H1 (cell line): ENCODE measurements around the gene ADAM12. TPM values are rescaled to one million over a fixed set of nuclear protein-coding genes. Genes with fewer than 3 reads are reported as not detected.

Source experiments
- CTCF ChIA-PET: fragments of 300-600 bp; sonication (Branson Sonifier 250); formaldehyde crosslinking; loops from one replicate; lab custom pipeline; 2021; ENCODE audit not compliant: partially characterized antibody; lab: Charles Lee
- POLR2A ChIA-PET: fragments of 300-600 bp; sonication (Branson Sonifier 250); formaldehyde crosslinking; loops from one replicate; lab custom pipeline; 2021; ENCODE audit warnings: inconsistent platforms; ENCODE audit not compliant: partially characterized antibody; lab: Charles Lee
- DNase-seq, 2 experiments: peaks; one replicate each; pipeline versions ENCODE4 v3.0.0 to v3.0.0-alpha.2; 2010 to 2022; ENCODE audit warnings: low spot score in 2 of 2, low read depth in 1 of 2, mixed read lengths in 1 of 2
- FAIRE-seq: peaks from 2 replicates; lab custom pipeline; 2011; peaks lifted over from hg19 to GRCh38; lab: Jason Lieb, UNC
- H2AFZ ChIP-seq: 2 replicates; pipeline ENCODE4 v1.8.1; 2012; ENCODE audit warnings: low read length, inconsistent platforms
- H2AK5ac ChIP-seq: 2 replicates; pipeline ENCODE4 v1.6.1; 2013; ENCODE audit warnings: low read depth, low read length
- H2BK120ac ChIP-seq: replicated peaks from 2 replicates; pipeline ENCODE3; 2013; ENCODE audit warnings: low read depth, low read length, inconsistent platforms
- H2BK12ac ChIP-seq: 2 replicates; pipeline ENCODE4 v1.6.1; 2013; ENCODE audit warnings: low read depth, low read length
- H2BK15ac ChIP-seq: 2 replicates; pipeline ENCODE4 v1.6.1; 2013; ENCODE audit warnings: low read length
- H2BK20ac ChIP-seq: 2 replicates; pipeline ENCODE4 v1.6.1; 2013; ENCODE audit warnings: low read length
- H2BK5ac ChIP-seq: 2 replicates; pipeline ENCODE4 v1.6.1; 2013; ENCODE audit warnings: low read depth, low read length
- H3K14ac ChIP-seq: 2 replicates; pipeline ENCODE4 v1.6.1; 2013; ENCODE audit warnings: inconsistent platforms; ENCODE audit not compliant: insufficient read length
- H3K18ac ChIP-seq: 2 replicates; pipeline ENCODE4 v1.6.1; 2013; ENCODE audit warnings: low read length; ENCODE audit errors: extremely low read depth
- H3K23ac ChIP-seq: 2 replicates; pipeline ENCODE4 v1.6.1; 2013; ENCODE audit warnings: inconsistent platforms; ENCODE audit not compliant: insufficient read length
- H3K23me2 ChIP-seq: 2 replicates; pipeline ENCODE4 v1.6.1; 2013; ENCODE audit warnings: low read depth, low read length
- H3K27ac ChIP-seq: 2 replicates; pipeline ENCODE4 v1.6.1; 2011; ENCODE audit warnings: low read depth, low read length, inconsistent platforms
- H3K27me3 ChIP-seq, 4 experiments: replicated peaks in 1 of 4; 1 replicate in 1 of 4; 2 replicates in 3 of 4; pipeline versions ENCODE4 v1.6.1 to v1.8.1; 2011 to 2013; ENCODE audit warnings: low read length in 3 of 4, mild to moderate bottlenecking in 3 of 4, inconsistent platforms in 2 of 4, mixed read lengths in 2 of 4, moderate library complexity in 1 of 4; ENCODE audit not compliant: control insufficient read depth in 3 of 4, insufficient read depth in 3 of 4; ENCODE audit errors: extremely low read depth in 1 of 4
- H3K36me3 ChIP-seq, 4 experiments: 2 replicates each; pipeline versions ENCODE4 v1.6.1 to v1.8.1; 2011 to 2013; ENCODE audit warnings: mild to moderate bottlenecking in 4 of 4, low read length in 3 of 4, moderate library complexity in 2 of 4, control low read depth in 1 of 4, inconsistent platforms in 1 of 4; ENCODE audit not compliant: insufficient read depth in 4 of 4, control insufficient read depth in 2 of 4
- H3K4ac ChIP-seq: replicated peaks from 2 replicates; pipeline ENCODE3; 2013; ENCODE audit warnings: low read length, low read depth, mixed read lengths, inconsistent platforms; ENCODE audit not compliant: insufficient read length
- H3K4me1 ChIP-seq, 4 experiments: replicated peaks in 1 of 4; 1 replicate in 1 of 4; 2 replicates in 3 of 4; pipeline versions ENCODE4 v1.6.1 to v1.8.1; 2011 to 2013; ENCODE audit warnings: low read length in 3 of 4, inconsistent platforms in 2 of 4, mixed read lengths in 1 of 4; ENCODE audit not compliant: insufficient read depth in 4 of 4, control insufficient read depth in 3 of 4
- H3K4me2 ChIP-seq, 2 experiments: 2 replicates each; pipeline versions ENCODE4 v1.6.1 to v1.8.1; 2011 to 2013; ENCODE audit warnings: low read depth in 2 of 2, low read length in 2 of 2, control low read depth in 1 of 2, inconsistent platforms in 1 of 2, mild to moderate bottlenecking in 1 of 2; ENCODE audit not compliant: insufficient read depth in 1 of 2
- H3K4me3 ChIP-seq, 4 experiments: fragments of 200-600, 300-600 bp in 1 of 4; sonication (generic), shearing (Covaris generic), sonication (Bioruptor Twin) in 1 of 4; 2 replicates each; pipeline versions ENCODE4 v1.5.1 to v1.8.1; 2011 to 2016; ENCODE audit warnings: low read length in 4 of 4, low read depth in 3 of 4, control low read depth in 2 of 4, inconsistent platforms in 2 of 4, mild to moderate bottlenecking in 2 of 4, mixed read lengths in 1 of 4, moderate library complexity in 1 of 4; ENCODE audit not compliant: insufficient read depth in 2 of 4; ENCODE audit errors: extremely low read depth in 1 of 4
- H3K56ac ChIP-seq: replicated peaks from 2 replicates; pipeline ENCODE3; 2013; ENCODE audit warnings: low read depth, mild to moderate bottlenecking, mixed read lengths, low read length, inconsistent platforms; ENCODE audit not compliant: insufficient read length
- H3K79me1 ChIP-seq: 2 replicates; pipeline ENCODE4 v1.6.1; 2013; ENCODE audit warnings: low read depth, low read length, control low read depth
- H3K79me2 ChIP-seq, 2 experiments: 2 replicates each; pipeline versions ENCODE4 v1.6.1 to v1.8.1; 2012 to 2013; ENCODE audit warnings: low read length in 2 of 2, mild to moderate bottlenecking in 2 of 2, inconsistent platforms in 1 of 2; ENCODE audit not compliant: insufficient read depth in 2 of 2, control insufficient read depth in 1 of 2
- H3K9ac ChIP-seq, 4 experiments: replicated peaks in 1 of 4; 1 replicate in 1 of 4; 2 replicates in 3 of 4; pipeline versions ENCODE4 v1.6.1 to v1.8.1; 2011 to 2013; ENCODE audit warnings: low read depth in 3 of 4, low read length in 3 of 4, control low read depth in 2 of 4, mild to moderate bottlenecking in 2 of 4, moderate library complexity in 2 of 4, inconsistent platforms in 1 of 4; ENCODE audit errors: extremely low read depth in 1 of 4
- H3K9me3 ChIP-seq, 2 experiments: 2 replicates each; pipeline versions ENCODE4 v1.6.1 to v1.8.1; 2012 to 2013; ENCODE audit warnings: mild to moderate bottlenecking in 2 of 2, moderate library complexity in 2 of 2, control low read depth in 1 of 2, inconsistent platforms in 1 of 2, low read depth in 1 of 2, low read length in 1 of 2, mixed read lengths in 1 of 2; ENCODE audit not compliant: insufficient read depth in 2 of 2
- H4K20me1 ChIP-seq, 2 experiments: replicated peaks in 1 of 2; 2 replicates each; pipeline versions ENCODE3 to v1.8.1; 2011 to 2013; ENCODE audit warnings: inconsistent platforms in 2 of 2, low read length in 2 of 2, mild to moderate bottlenecking in 1 of 2; ENCODE audit not compliant: insufficient read depth in 2 of 2, control insufficient read depth in 1 of 2
- H4K5ac ChIP-seq: 2 replicates; pipeline ENCODE4 v1.6.1; 2013; ENCODE audit warnings: low read length, low read depth, mixed read lengths, inconsistent platforms; ENCODE audit not compliant: insufficient read length
- H4K8ac ChIP-seq: 2 replicates; pipeline ENCODE4 v1.8.0; 2013; ENCODE audit warnings: mild to moderate bottlenecking, moderate library complexity, low read length, inconsistent platforms; ENCODE audit not compliant: insufficient read depth; ENCODE audit errors: extremely low read depth
- H4K91ac ChIP-seq: replicated peaks from 2 replicates; pipeline ENCODE3; 2013; ENCODE audit warnings: low read length, mixed read lengths, inconsistent platforms; ENCODE audit not compliant: insufficient read length
- FOSL1 ChIP-seq: IDR thresholded peaks from 2 replicates; pipeline ENCODE4 v1.6.1; 2011; ENCODE audit warnings: mild to moderate bottlenecking, low read depth, low read length, moderate library complexity; ENCODE audit not compliant: insufficient read depth
- HDAC6 ChIP-seq: IDR thresholded peaks from one replicate; pipeline ENCODE4 v1.7.1; 2012; ENCODE audit warnings: low read depth, mild to moderate bottlenecking, inconsistent platforms, low read length, moderate library complexity
- JUN ChIP-seq: IDR thresholded peaks from 2 replicates; pipeline ENCODE4 v1.6.1; 2011; ENCODE audit warnings: low read depth, mild to moderate bottlenecking, improper control_type of control experiment, low read length
- KDM4A ChIP-seq: IDR thresholded peaks from one replicate; pipeline ENCODE4 v1.7.1; 2012; ENCODE audit warnings: low read depth, mild to moderate bottlenecking, moderate library complexity, low read length, inconsistent platforms; ENCODE audit not compliant: severe bottlenecking
- RFX5 ChIP-seq: IDR thresholded peaks from 2 replicates; pipeline ENCODE4 v1.6.1; 2011; ENCODE audit warnings: low read depth, low read length, improper control_type of control experiment, borderline replicate concordance
- SIX5 ChIP-seq: IDR thresholded peaks from 2 replicates; pipeline ENCODE4 v1.6.1; 2011; ENCODE audit warnings: mild to moderate bottlenecking, low read depth, low read length
- SP4 ChIP-seq: IDR thresholded peaks from 2 replicates; pipeline ENCODE4 v1.6.1; 2012; ENCODE audit warnings: low read length, inconsistent platforms
- SRF ChIP-seq: IDR thresholded peaks from 2 replicates; pipeline ENCODE4 v1.6.1; 2011; ENCODE audit warnings: mild to moderate bottlenecking, low read depth, low read length, moderate library complexity
- TAF7 ChIP-seq: optimal IDR thresholded peaks from 2 replicates; pipeline ENCODE3; 2011; ENCODE audit warnings: low read depth, mild to moderate bottlenecking, inconsistent platforms, low read length, moderate library complexity, borderline replicate concordance
- WGBS, 2 experiments: shearing (Covaris generic) in 1 of 2; methylation state at CpG; one replicate each; pipeline versions ENCODE4 v1.1.6 to v1.1.7; 2013 to 2015; ENCODE audit warnings: low lambda C conversion rate in 2 of 2, mixed read lengths in 2 of 2, inconsistent platforms in 1 of 2, low coverage in 1 of 2, missing lambda C conversion rate in 1 of 2; ENCODE audit not compliant: insufficient replicate concordance in 2 of 2, insufficient coverage in 1 of 2, insufficient read length in 1 of 2; ENCODE audit errors: extremely low coverage in 1 of 2, missing lambda C conversion rate in 1 of 2; 5-methylcytosine and 5-hydroxymethylcytosine counted together
- polyA plus RNA-seq, 7 experiments: library from polyadenylated mRNA; depleted of rRNA in 3 of 7; stranded (reverse) in 5 of 7; unstranded in 2 of 7; fragments of >200 nt in 5 of 7; fragments of 200-250 nt in 2 of 7; gene quantifications; 1 replicate in 5 of 7; 2 replicates in 1 of 7; 4 replicates in 1 of 7; pipeline versions ENCODE4 v1.2.1 to v1.2.3, GENCODE V29; 2011 to 2013; ENCODE audit warnings: missing spikeins in 2 of 7, mixed read lengths in 2 of 7
- total RNA-seq: library from RNA; stranded (reverse); fragmentation: NEBNext Ultra II Directional; extraction: Animal tissue kit (Norgen Biotek cat#: 25700); gene quantifications from 2 replicates; pipeline ENCODE4 v1.2.1, GENCODE V29; 2021
- TF ChIP-seq, protein P1 (sequence below): IDR thresholded peaks from 2 replicates; pipeline ENCODE4 v1.6.1; 2012; ENCODE audit warnings: inconsistent platforms

ADAM12 gene
- total and polyA plus RNA-seq, 2 of the 8 experiments (the other 6 are each of a cell fraction or from before 2014, with no cell fraction given): 0.07 to 0.17 TPM

DNA sequence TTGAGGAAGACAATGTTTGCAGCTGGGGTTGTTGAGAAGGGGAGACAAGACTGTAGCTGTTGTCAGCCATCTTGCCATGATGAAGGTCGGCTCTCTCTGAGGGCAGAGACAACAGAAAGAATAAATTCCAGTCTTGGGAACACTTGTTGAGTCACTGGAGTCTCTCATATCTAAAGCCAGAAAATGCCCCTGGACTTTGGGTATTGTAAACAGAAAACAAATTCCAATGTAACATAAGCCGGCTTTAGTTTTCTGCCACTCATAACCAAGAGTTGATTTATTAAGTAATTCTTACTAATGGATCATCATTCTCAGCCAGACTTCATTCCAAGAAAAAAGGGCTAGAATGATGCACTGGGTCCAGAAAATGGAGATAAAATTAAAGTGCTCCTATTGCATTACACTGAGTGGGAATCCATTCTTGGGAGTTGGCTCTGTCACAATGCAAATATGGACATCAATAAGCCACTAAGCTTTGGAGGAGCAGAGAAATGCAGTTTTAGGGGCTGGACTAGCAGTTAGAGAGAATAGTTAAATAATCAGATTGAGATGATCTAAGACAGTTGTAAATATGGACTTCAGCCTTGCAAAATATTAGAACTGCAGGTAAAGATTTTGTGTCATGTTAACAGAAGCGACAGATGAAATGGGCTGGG, 78.9 kb downstream of the ADAM12 start:
- H3K27ac ChIP-seq: no peak overlapping the region
- H4K5ac ChIP-seq: no peak overlapping the region
- no peak overlapping the region for H4K8ac ChIP-seq
- H3K27me3 ChIP-seq: no peaks in the 10 kb centered on the region
- no peak overlapping the region for H3K4ac ChIP-seq
- H3K79me2 ChIP-seq: no peaks in the 10 kb centered on the region
- H4K20me1 ChIP-seq: no peaks in the 10 kb centered on the region
- ChIA-PET CTCF (interaction anchor here (1.1 kb wide), 1 partner anchor 12 kb away, joined by 3 read pairs; no protein-coding TSS in a partner anchor), POLR2A (no interaction called here)
- no peak overlapping the region for H2AK5ac ChIP-seq
- no peaks in the 10 kb centered on the region for H3K36me3 ChIP-seq
- no peak for FAIRE-seq
- H2BK20ac ChIP-seq: no peak overlapping the region
- H2BK120ac ChIP-seq: no peak overlapping the region
- H3K79me1 ChIP-seq: no peaks in the 10 kb centered on the region
- no peaks in the 10 kb centered on the region for H3K23me2 ChIP-seq
- H3K9ac ChIP-seq: no peak overlapping the region
- H3K4me3 ChIP-seq: no peak overlapping the region
- H3K23ac ChIP-seq: no peak overlapping the region
- no peak for TF ChIP-seq SRF
- no peak for TF ChIP-seq SP4
- no peak for TF ChIP-seq SIX5
- TF ChIP-seq, protein P1, sequence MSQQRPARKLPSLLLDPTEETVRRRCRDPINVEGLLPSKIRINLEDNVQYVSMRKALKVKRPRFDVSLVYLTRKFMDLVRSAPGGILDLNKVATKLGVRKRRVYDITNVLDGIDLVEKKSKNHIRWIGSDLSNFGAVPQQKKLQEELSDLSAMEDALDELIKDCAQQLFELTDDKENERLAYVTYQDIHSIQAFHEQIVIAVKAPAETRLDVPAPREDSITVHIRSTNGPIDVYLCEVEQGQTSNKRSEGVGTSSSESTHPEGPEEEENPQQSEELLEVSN: no peak
- no peak for TF ChIP-seq RFX5
- no peak for TF ChIP-seq HDAC6
- TF ChIP-seq JUN: no peak
- no peak for TF ChIP-seq FOSL1
- TF ChIP-seq TAF7: no peak
- TF ChIP-seq KDM4A: no peak
- H3K18ac ChIP-seq: no peak overlapping the region
- no peak overlapping the region for H2BK15ac ChIP-seq
- 91% methylated on average over 3 of the region's 3 CpGs; no CpG with 5 or more reads in 1 of the 2 experiments for WGBS, 2 experiments
- H2AFZ ChIP-seq: no peak overlapping the region
- H3K9me3 ChIP-seq: no peaks in the 10 kb centered on the region
- H3K14ac ChIP-seq: no peak overlapping the region
- no peak overlapping the region for H4K91ac ChIP-seq
- H2BK12ac ChIP-seq: no peak overlapping the region
- H2BK5ac ChIP-seq: no peak overlapping the region
- H3K4me1 ChIP-seq: no peaks in the 10 kb centered on the region
- H3K56ac ChIP-seq: no peak overlapping the region
- no peak overlapping the region for H3K4me2 ChIP-seq
- no peak for DNase-seq
